ENCODE results near the gene ZNF414.

DNA sequence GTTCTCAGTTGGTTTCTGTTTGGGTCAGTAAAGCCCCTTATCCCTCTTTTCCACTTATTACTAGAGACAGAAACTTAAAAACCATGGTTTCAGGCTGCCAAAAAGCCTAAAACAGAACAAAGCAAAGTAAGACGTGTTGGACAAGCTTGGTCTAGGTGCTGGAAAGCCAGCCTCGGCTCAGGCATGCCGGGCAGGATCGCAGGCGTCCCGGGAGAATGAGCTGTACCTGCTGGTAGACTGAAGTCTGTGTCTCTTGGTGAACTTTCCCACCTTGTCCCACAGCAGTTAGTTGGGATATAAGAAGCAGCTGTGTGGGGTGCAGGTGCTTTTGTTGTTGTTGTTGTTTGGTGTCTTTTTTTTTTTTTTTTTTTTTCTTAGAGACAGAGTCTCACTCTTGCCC, 32.4 kb downstream of the ZNF414 start:
- TF ChIP-seq GFI1B (tag by site-specific recombination; IDR thresholded peaks at IDR 0.05) (no peak), ZNF274 (IDR thresholded peaks at IDR 0.05; ENCODE audit: low read length) (no peak), ZNF274 (tag by site-specific recombination; IDR thresholded peaks at IDR 0.05; ENCODE audit: borderline replicate concordance) (no peak), ZBTB7A (tag by site-specific recombination; IDR thresholded peaks at IDR 0.05; ENCODE audit: low read depth) (no peak)
